HG02973 (cell line): Measurements from ENCODE around the gene RNF166.

Experiments used
- ATAC-seq: cut with Tn5 transposase; IDR thresholded peaks from one replicate; pipeline ENCODE4 v1.9.1; 2021; ENCODE audit warnings: moderate library complexity; ENCODE audit not compliant: unreplicated experiment

Gene RNF166

GRCh38 chr16:88706229-88706964 is at the start of gene RNF166, which contains the start of gene CTU2:
Gene RNF166, minus strand, starts transcription at chr16:88706408. Its CDS starts 83 bp downstream, at chr16:88706325.
Gene CTU2, plus strand, starts transcription at chr16:88706503. Its CDS starts 28 bp downstream, at chr16:88706531.
- ATAC-seq = peak; percentile 45

GRCh38 chr16:88754912-88755744 is 48.9 kb upstream of the RNF166 start:
- ATAC-seq = no peak

- ATAC-seq = no peak
Observed at GRCh38 chr16:88754109-88754911, 48.1 kb upstream of the RNF166 start.

- no peak for ATAC-seq
Observed at GRCh38 chr16:88753602-88754001, 47.4 kb upstream of the RNF166 start.

GRCh38 chr16:88753191-88753590 is 47.0 kb upstream of the RNF166 start:
- ATAC-seq = no peak

- ATAC-seq = no peak
Observed at GRCh38 chr16:88752386-88753002, 46.3 kb upstream of the RNF166 start.

- no peak for ATAC-seq
Observed at GRCh38 chr16:88750854-88751253, 44.6 kb upstream of the RNF166 start.

- no peak for ATAC-seq
Observed at GRCh38 chr16:88749358-88749757, 43.1 kb upstream of the RNF166 start.

GRCh38 chr16:88748364-88748763 is 42.2 kb upstream of the RNF166 start:
- ATAC-seq = no peak

GRCh38 chr16:88747588-88748301 is 41.5 kb upstream of the RNF166 start:
- ATAC-seq = no peak

- no peak for ATAC-seq
Observed at GRCh38 chr16:88746506-88746905, 40.3 kb upstream of the RNF166 start.

- ATAC-seq = no peak
Observed at GRCh38 chr16:88744577-88745521, 38.6 kb upstream of the RNF166 start.

- no peak for ATAC-seq
Observed at GRCh38 chr16:88743693-88744576, 37.7 kb upstream of the RNF166 start.

- ATAC-seq = no peak
Observed at GRCh38 chr16:88742896-88743605, 36.8 kb upstream of the RNF166 start.

- ATAC-seq = no peak
Observed at GRCh38 chr16:88741368-88741767, 35.2 kb upstream of the RNF166 start.

GRCh38 chr16:88740727-88741055 is 34.5 kb upstream of the RNF166 start:
- ATAC-seq = no peak

GRCh38 chr16:88739977-88740726 is 33.9 kb upstream of the RNF166 start:
- ATAC-seq = no peak
